Effector memory CD8-positive, alpha-beta T cell (primary cell): ENCODE results near the gene NECTIN1.
A peak's percentile ranks its signal among the peaks of the same experiment; 100 is the strongest.

ENCODE experiments used
- ATAC-seq: fragments of 150-1000 bp; cut with Tn5 transposase; replicated peaks from 2 replicates; pipeline ENCODE4 v1.10.0; 2021; ENCODE audit warnings: mild to moderate bottlenecking, moderate library complexity
- DNase-seq, 3 experiments: peaks; one replicate each; pipeline ENCODE4 v3.0.0; 2021
- H3K27ac Mint-ChIP-seq, 2 donors: one replicate each; pipeline ENCODE4 v1.8.0; 2022; ENCODE audit warnings: mild to moderate bottlenecking in 2 of 2, mixed read lengths in 2 of 2, moderate library complexity in 2 of 2
- H3K27me3 Mint-ChIP-seq, 2 donors: one replicate each; pipeline ENCODE4 v1.8.0; 2022; ENCODE audit warnings: mixed read lengths in 2 of 2
- H3K36me3 Mint-ChIP-seq: one replicate; pipeline ENCODE4 v1.8.0; 2022; ENCODE audit warnings: mild to moderate bottlenecking, moderate library complexity, mixed read lengths; ENCODE audit not compliant: insufficient read depth
- H3K4me1 Mint-ChIP-seq, 2 donors: one replicate each; pipeline ENCODE4 v1.8.0; 2022; ENCODE audit warnings: low read depth in 2 of 2, mixed read lengths in 2 of 2
- H3K4me3 Mint-ChIP-seq, 2 donors: one replicate each; pipeline ENCODE4 v1.8.0; 2022; ENCODE audit warnings: mild to moderate bottlenecking in 2 of 2, mixed read lengths in 2 of 2, moderate library complexity in 2 of 2
- H3K9me3 Mint-ChIP-seq, 2 donors: one replicate each; pipeline ENCODE4 v1.8.0; 2022; ENCODE audit warnings: mixed read lengths in 2 of 2

Gene NECTIN1

GRCh38 chr11:119651802-119652584 lies 77.0 kb downstream of the NECTIN1 start:
- H3K27me3 Mint-ChIP-seq, result peaks cover 30 to 66% of the 10 kb centered on the region in 2 donors
- no peaks in the 10 kb centered on the region for H3K9me3 Mint-ChIP-seq
- no peak overlapping the region for H3K4me3 Mint-ChIP-seq
- no peak for ATAC-seq
- peaks cover 11% of the 10 kb centered on the region for H3K36me3 Mint-ChIP-seq
- no peaks in the 10 kb centered on the region for H3K4me1 Mint-ChIP-seq
- H3K27ac Mint-ChIP-seq, result no peak overlapping the region
- DNase-seq, result no peak

- Mint-ChIP-seq H3K27me3 (peaks cover 30 to 48% of the 10 kb centered on the region in 2 donors), H3K4me1 (no peaks in the 10 kb centered on the region), H3K4me3 (no peak overlapping the region), H3K36me3 (peaks cover 11% of the 10 kb centered on the region), H3K9me3 (no peaks in the 10 kb centered on the region), H3K27ac (no peak overlapping the region)
- no peak for ATAC-seq
- no peak for DNase-seq
These were observed 78.7 kb downstream of the NECTIN1 start for GRCh38 chr11:119650251-119650650.

DNA sequence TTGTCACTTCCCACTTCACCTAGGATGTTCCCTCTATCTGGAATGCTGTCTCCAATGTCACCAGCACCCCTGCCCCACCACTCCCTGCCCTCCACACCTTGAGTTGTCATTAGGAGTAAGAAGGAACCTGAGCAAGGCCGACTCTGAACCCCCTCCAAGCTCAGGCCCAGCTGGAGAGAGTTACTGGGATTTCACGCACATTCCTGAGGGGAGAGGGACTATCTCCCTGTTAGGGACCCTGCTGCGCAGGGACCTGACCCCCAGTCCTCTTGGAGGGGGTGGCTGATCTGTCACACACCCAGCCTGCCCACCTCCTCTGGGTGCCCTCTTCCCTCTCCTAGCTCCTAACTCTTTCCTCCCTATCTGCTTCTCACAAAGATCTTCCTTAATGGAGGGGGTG lies 81.7 kb downstream of the NECTIN1 start:
- Mint-ChIP-seq H3K27me3 (peaks cover 21 to 50% of the 10 kb centered on the region in 2 donors), H3K4me1 (no peaks in the 10 kb centered on the region), H3K4me3 (no peak overlapping the region), H3K9me3 (no peaks in the 10 kb centered on the region), H3K27ac (peak overlapping the region in 1 of 2 donors; percentile 72), H3K36me3 (peaks cover 11% of the 10 kb centered on the region)
- ATAC-seq (no peak), DNase-seq (no peak)

- Mint-ChIP-seq H3K27ac (no peak overlapping the region), H3K36me3 (peaks cover 11% of the 10 kb centered on the region), H3K9me3 (no peaks in the 10 kb centered on the region), H3K4me1 (no peaks in the 10 kb centered on the region), H3K4me3 (no peak overlapping the region), H3K27me3 (peaks cover 16 to 48% of the 10 kb centered on the region in 2 donors)
- ATAC-seq, result no peak
- no peak for DNase-seq
These were observed 84.0 kb downstream of the NECTIN1 start for GRCh38 chr11:119645018-119645417.

DNA sequence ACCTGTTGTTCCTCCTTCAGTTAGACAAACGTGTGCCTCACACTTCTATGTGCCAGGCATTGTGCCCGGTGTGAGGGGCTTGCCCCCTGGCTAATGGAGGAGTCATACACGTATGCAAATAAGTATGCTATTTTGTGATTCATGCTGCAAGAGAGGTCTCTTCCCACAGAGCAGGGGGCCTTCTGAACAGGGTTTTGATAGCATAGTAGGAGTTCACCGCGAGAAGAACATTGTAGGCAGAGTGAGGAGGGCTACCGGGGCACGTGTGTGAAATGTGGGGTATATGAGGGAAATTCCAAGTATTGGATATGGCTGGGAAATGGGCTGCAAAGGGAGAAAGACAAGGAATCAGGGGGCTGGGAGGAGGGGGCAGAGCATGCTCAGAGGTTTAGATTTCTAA lies 84.5 kb downstream of the NECTIN1 start:
- H3K36me3 Mint-ChIP-seq, result peaks cover 11% of the 10 kb centered on the region
- H3K4me3 Mint-ChIP-seq, result no peak overlapping the region
- H3K27ac Mint-ChIP-seq, result no peak overlapping the region
- DNase-seq (no peak), ATAC-seq (no peak)
- no peaks in the 10 kb centered on the region for H3K4me1 Mint-ChIP-seq
- H3K9me3 Mint-ChIP-seq, result no peaks in the 10 kb centered on the region
- peaks cover 16 to 48% of the 10 kb centered on the region in 2 donors for H3K27me3 Mint-ChIP-seq

- Mint-ChIP-seq H3K4me1 (no peaks in the 10 kb centered on the region), H3K4me3 (no peak overlapping the region), H3K27ac (no peak overlapping the region), H3K27me3 (peaks cover 18 to 48% of the 10 kb centered on the region in 2 donors), H3K36me3 (peaks cover 11% of the 10 kb centered on the region), H3K9me3 (no peaks in the 10 kb centered on the region)
- DNase-seq (no peak), ATAC-seq (no peak)
These were observed 85.1 kb downstream of the NECTIN1 start for GRCh38 chr11:119643876-119644225.

- H3K4me3 Mint-ChIP-seq, result no peak overlapping the region
- no peaks in the 10 kb centered on the region for H3K9me3 Mint-ChIP-seq
- H3K36me3 Mint-ChIP-seq, result peaks cover 9% of the 10 kb centered on the region
- no peaks in the 10 kb centered on the region for H3K4me1 Mint-ChIP-seq
- DNase-seq (no peak), ATAC-seq (no peak)
- H3K27me3 Mint-ChIP-seq, result peaks cover 18 to 48% of the 10 kb centered on the region in 2 donors
- H3K27ac Mint-ChIP-seq, result no peak overlapping the region
These were observed 85.7 kb downstream of the NECTIN1 start for GRCh38 chr11:119643212-119643875.

GRCh38 chr11:119641983-119642745 lies 86.8 kb downstream of the NECTIN1 start:
- ATAC-seq (no peak), DNase-seq (no peak)
- Mint-ChIP-seq H3K4me1 (no peaks in the 10 kb centered on the region), H3K9me3 (no peaks in the 10 kb centered on the region), H3K27me3 (peaks cover 18 to 52% of the 10 kb centered on the region in 2 donors), H3K4me3 (no peak overlapping the region), H3K36me3 (no peaks in the 10 kb centered on the region), H3K27ac (no peak overlapping the region)

- no peaks in the 10 kb centered on the region for H3K9me3 Mint-ChIP-seq
- H3K27ac Mint-ChIP-seq, result no peak overlapping the region
These were observed 88.5 kb downstream of the NECTIN1 start for GRCh38 chr11:119640541-119640940.

GRCh38 chr11:119639642-119640205 lies 89.3 kb downstream of the NECTIN1 start:
- no peak overlapping the region for H3K27ac Mint-ChIP-seq
- H3K36me3 Mint-ChIP-seq, result no peaks in the 10 kb centered on the region
- H3K4me1 Mint-ChIP-seq, result no peaks in the 10 kb centered on the region
- no peaks in the 10 kb centered on the region for H3K9me3 Mint-ChIP-seq
- H3K4me3 Mint-ChIP-seq, result no peak overlapping the region
- ATAC-seq (no peak), DNase-seq (no peak)
- H3K27me3 Mint-ChIP-seq, result peaks cover 18 to 73% of the 10 kb centered on the region in 2 donors

More at GRCh38 chr11:119640541-119640940, 88.5 kb downstream of the NECTIN1 start:
- DNase-seq, result no peak
- ATAC-seq, result no peak
- Mint-ChIP-seq H3K4me1 (no peaks in the 10 kb centered on the region), H3K36me3 (no peaks in the 10 kb centered on the region), H3K4me3 (no peak overlapping the region), H3K27me3 (peaks cover 18 to 69% of the 10 kb centered on the region in 2 donors)

DNA sequence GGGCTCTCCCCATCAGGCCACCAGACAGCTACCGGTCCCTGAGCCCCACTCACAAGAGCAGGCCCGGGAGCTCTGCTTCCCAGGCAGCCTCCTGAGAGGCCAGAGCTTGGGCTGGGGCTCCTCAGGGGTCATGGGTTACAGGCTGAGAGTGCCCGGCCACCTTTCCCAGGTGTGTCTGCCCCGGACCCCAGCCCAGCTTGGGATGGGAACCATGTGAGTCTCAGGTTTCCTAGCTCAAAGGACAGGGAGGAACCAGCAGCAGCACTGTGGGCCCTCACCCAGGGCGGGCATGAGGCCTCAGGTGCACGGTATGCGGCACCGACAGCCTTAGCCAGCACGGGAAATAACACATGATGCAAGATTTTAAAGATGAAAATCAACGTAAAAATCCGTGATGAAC lies 90.1 kb downstream of the NECTIN1 start:
- Mint-ChIP-seq H3K4me3 (no peak overlapping the region), H3K27ac (no peak overlapping the region), H3K36me3 (no peaks in the 10 kb centered on the region), H3K27me3 (peaks cover 18 to 65% of the 10 kb centered on the region in 2 donors), H3K9me3 (no peaks in the 10 kb centered on the region), H3K4me1 (no peaks in the 10 kb centered on the region)
- ATAC-seq, result no peak
- DNase-seq, result no peak

DNA sequence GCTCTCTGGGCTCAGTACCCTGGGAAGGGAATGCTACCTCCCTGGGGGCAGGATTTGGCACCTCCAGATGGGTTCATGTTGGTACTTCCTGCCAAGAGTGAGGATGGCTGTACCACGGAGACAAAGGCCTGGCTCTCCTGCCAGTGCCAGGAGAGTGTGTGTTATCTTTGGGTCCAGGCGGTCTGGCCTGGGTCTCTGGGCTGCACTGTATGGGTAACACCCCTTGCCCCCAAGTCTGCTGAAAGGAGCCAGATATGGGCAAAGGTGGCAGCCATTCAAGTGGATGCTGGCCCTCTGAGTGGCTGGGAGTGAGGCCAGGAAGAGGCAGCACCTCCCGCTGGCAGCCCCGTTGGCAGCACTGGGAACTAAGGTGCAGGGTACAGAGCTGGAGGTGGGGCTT lies 91.5 kb downstream of the NECTIN1 start:
- DNase-seq (no peak), ATAC-seq (no peak)
- H3K9me3 Mint-ChIP-seq, result no peaks in the 10 kb centered on the region
- H3K36me3 Mint-ChIP-seq, result no peaks in the 10 kb centered on the region
- H3K4me3 Mint-ChIP-seq, result no peak overlapping the region
- H3K27me3 Mint-ChIP-seq, result peaks cover 18 to 54% of the 10 kb centered on the region in 2 donors
- no peak overlapping the region for H3K27ac Mint-ChIP-seq
- no peaks in the 10 kb centered on the region for H3K4me1 Mint-ChIP-seq

- Mint-ChIP-seq H3K4me1 (no peaks in the 10 kb centered on the region), H3K4me3 (no peak overlapping the region), H3K27me3 (peaks cover 13 to 38% of the 10 kb centered on the region in 2 donors), H3K9me3 (no peaks in the 10 kb centered on the region), H3K36me3 (no peaks in the 10 kb centered on the region), H3K27ac (no peak overlapping the region)
- ATAC-seq (no peak), DNase-seq (no peak)
These were observed 93.2 kb downstream of the NECTIN1 start for GRCh38 chr11:119635776-119636175.
